HTR-8/SVneo (cell line): ENCODE data around the gene CST4.
"Not testable (repeated sequence)": the region's sequence is repeated elsewhere in the genome, so short reads cannot be mapped to it uniquely, and the experiment has no call there.

Experiments used
- DNase-seq: peaks from one replicate; pipeline ENCODE4 v3.0.0; 2011; ENCODE audit warnings: low spot score, mixed read lengths; ENCODE audit not compliant: insufficient read length
- FAIRE-seq: peaks from 2 replicates; lab custom pipeline; 2011; peaks lifted over from hg19 to GRCh38; lab: Jason Lieb, UNC

Gene CST4

GRCh38 chr20:23646106-23646873 lies 42.5 kb downstream of the CST4 start:
- DNase-seq (no peak), FAIRE-seq (no peak)

- FAIRE-seq (no peak), DNase-seq (no peak)
These were observed 43.3 kb downstream of the CST4 start for GRCh38 chr20:23645575-23645974.

GRCh38 chr20:23644164-23644563 lies 44.7 kb downstream of the CST4 start:
- no peak for FAIRE-seq
- DNase-seq = no peak

- no peak for FAIRE-seq
- no peak for DNase-seq
These were observed 45.2 kb downstream of the CST4 start for GRCh38 chr20:23643659-23644058.

GRCh38 chr20:23641936-23642751 lies 46.7 kb downstream of the CST4 start:
- no peak for FAIRE-seq
- DNase-seq = peak; percentile 45

- FAIRE-seq (no peak), DNase-seq (no peak)
These were observed 47.9 kb downstream of the CST4 start for GRCh38 chr20:23640671-23641667.

GRCh38 chr20:23640018-23640601 lies 48.7 kb downstream of the CST4 start:
- no peak for DNase-seq
- no peak for FAIRE-seq

GRCh38 chr20:23639490-23639958 lies 49.3 kb downstream of the CST4 start:
- FAIRE-seq (no peak), DNase-seq (no peak)

DNA sequence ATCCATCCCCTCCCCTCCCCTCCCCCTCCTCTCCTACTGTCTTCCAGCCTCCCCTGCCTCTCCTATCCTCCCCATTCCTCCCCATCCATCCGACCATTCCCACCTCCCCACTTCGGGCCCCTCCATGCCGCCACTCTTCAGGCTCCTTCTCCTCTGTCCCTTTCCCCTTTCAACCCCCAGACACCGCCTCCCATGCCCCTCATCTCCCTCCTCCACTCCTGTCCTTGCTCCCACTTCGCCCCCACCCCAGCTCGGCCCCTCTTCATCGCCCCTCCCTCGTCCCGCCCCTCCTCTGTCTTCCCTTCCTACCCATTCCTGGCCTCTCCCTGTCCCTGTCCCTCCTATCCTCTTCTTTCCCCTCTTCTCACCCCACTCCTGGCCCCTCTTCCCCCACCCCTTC lies 50.5 kb downstream of the CST4 start:
- DNase-seq (no peak), FAIRE-seq (no peak)

DNA sequence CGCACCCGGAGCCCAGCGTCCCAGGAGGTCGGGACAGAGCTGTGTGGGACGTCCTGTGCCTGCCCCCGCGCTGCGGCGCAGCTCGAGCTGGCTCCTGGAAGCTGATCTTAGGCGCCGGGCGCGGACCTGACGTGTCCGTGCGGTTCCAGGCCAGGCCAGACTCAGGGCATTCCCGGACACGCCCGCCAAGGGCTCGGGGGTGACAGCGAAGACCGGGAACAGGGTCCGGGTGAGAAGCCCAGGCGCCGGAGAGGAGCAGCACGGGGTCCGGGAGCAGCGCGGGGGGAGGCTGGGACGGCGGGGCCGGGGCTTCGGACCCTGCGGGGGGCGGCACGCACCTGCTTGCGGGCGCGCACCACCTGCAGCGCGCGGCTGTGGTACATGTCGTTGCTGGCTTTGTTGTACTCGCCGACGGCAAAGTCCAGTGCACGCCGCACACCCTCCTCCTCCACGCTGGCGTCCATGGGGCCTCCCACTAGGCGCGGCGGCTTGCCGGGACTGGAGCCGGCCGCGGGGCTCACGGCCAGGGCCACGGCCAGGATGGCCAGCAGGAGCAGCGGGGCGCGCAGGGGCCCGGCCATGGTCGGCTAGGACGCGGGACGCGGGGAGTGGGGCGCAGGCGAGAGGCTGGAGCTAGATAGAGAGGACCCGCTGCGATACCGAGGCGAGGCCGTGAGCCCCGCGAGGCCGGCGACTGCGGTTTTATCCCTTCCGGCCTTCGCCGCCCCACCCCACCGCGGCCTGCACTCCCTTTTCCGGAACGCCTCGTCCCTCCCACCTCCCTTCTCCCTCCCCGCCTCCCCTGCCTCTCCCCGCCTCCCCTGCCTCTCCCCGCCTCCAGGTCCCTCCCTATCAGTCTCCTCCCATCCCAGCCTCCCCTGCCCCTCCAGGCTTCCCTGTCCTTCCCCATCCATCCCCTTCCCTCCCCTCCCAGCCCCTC lies 51.3 kb downstream of the CST4 start, which contains the start of gene CST3:
Gene CST3 (minus strand): TSS at position 674 of the 940 bp plus-strand sequence. CDS start 93 bp downstream, at position 581.
- peak; percentile 4 for FAIRE-seq

GRCh38 chr20:23636908-23637281 lies 51.9 kb downstream of the CST4 start:
- FAIRE-seq (no peak), DNase-seq (no peak)

More for the DNA sequence above, 51.3 kb downstream of the CST4 start, which contains the start of gene CST3:
- DNase-seq = peak; percentile 87

- FAIRE-seq = no peak
These were observed 52.5 kb downstream of the CST4 start for GRCh38 chr20:23636182-23636907.

GRCh38 chr20:23635768-23636090 lies 53.1 kb downstream of the CST4 start:
- not testable (repeated sequence) for DNase-seq, FAIRE-seq

More at GRCh38 chr20:23636182-23636907, 52.5 kb downstream of the CST4 start:
- DNase-seq = no peak
